GM12878 (cell line): ENCODE measurements around the gene B4GALNT2. TPM values are rescaled to one million over a fixed set of nuclear protein-coding genes. Genes with fewer than 3 reads are reported as not detected.

Source experiments
- ATF2 ChIP-seq: IDR thresholded peaks from 2 replicates; pipeline ENCODE4 v1.6.1; 2012; ENCODE audit warnings: low read length, inconsistent platforms
- ATF7 ChIP-seq: fragments of 450-650 bp; IDR thresholded peaks from 2 replicates; pipeline ENCODE4 v1.6.1; 2016; ENCODE audit warnings: low read depth, mild to moderate bottlenecking
- BCL11A ChIP-seq: IDR thresholded peaks from 2 replicates; pipeline ENCODE4 v1.6.1; 2011; ENCODE audit warnings: low read depth, low read length
- BCL3 ChIP-seq: IDR thresholded peaks from 2 replicates; pipeline ENCODE4 v1.6.1; 2011; ENCODE audit warnings: borderline replicate concordance, low read depth, mild to moderate bottlenecking, moderate library complexity, low read length; ENCODE audit not compliant: insufficient read depth, poor library complexity, severe bottlenecking
- CBX5 ChIP-seq: sonication (generic); IDR thresholded peaks from 2 replicates; pipeline ENCODE4 v1.6.1; 2016; ENCODE audit warnings: low read depth, moderate library complexity, mild to moderate bottlenecking, inconsistent platforms
- CHD1 ChIP-seq: IDR thresholded peaks from 2 replicates; pipeline ENCODE4 v1.6.1; 2012; ENCODE audit warnings: low read depth, low read length, improper control_type of control experiment
- E2F4 ChIP-seq: IDR thresholded peaks from 2 replicates; pipeline ENCODE4 v1.6.1; 2012; ENCODE audit warnings: low read depth, low read length, improper control_type of control experiment
- HCFC1 ChIP-seq: fragments of 150-350 bp; IDR thresholded peaks from 2 replicates; pipeline ENCODE4 v1.6.1; 2014; ENCODE audit warnings: low read length
- JUNB ChIP-seq: IDR thresholded peaks from 2 replicates; pipeline ENCODE4 v1.6.1; 2016; ENCODE audit warnings: antibody characterized with exemption, mild to moderate bottlenecking
- MYB ChIP-seq: fragments of 150-350 bp; IDR thresholded peaks from 2 replicates; pipeline ENCODE4 v1.6.1; 2014; ENCODE audit warnings: mild to moderate bottlenecking, low read depth, low read length, borderline replicate concordance
- NFYA ChIP-seq: IDR thresholded peaks from 2 replicates; pipeline ENCODE4 v1.6.1; 2011; ENCODE audit warnings: low read depth, mild to moderate bottlenecking, low read length, improper control_type of control experiment, borderline replicate concordance
- NKRF ChIP-seq: fragments of 450-650 bp; conservative IDR thresholded peaks from 2 replicates; pipeline ENCODE4 v1.6.1; 2017; ENCODE audit warnings: mild to moderate bottlenecking, moderate library complexity
- NRF1 ChIP-seq: conservative IDR thresholded peaks from 2 replicates; pipeline ENCODE4 v1.6.1; 2011; ENCODE audit warnings: mild to moderate bottlenecking, low read depth, low read length, improper control_type of control experiment
- PAX8 ChIP-seq: fragments of 450-650 bp; IDR thresholded peaks from 2 replicates; pipeline ENCODE4 v1.6.1; 2017; ENCODE audit warnings: mild to moderate bottlenecking, moderate library complexity
- PBX3 ChIP-seq: IDR thresholded peaks from 2 replicates; pipeline ENCODE4 v1.6.1; 2011; ENCODE audit warnings: mild to moderate bottlenecking, low read depth, low read length, moderate library complexity; ENCODE audit not compliant: insufficient replicate concordance
- SMARCA5 ChIP-seq: fragments of 450-650 bp; IDR thresholded peaks from 2 replicates; pipeline ENCODE4 v1.6.1; 2017; ENCODE audit warnings: mild to moderate bottlenecking
- TAF1 ChIP-seq: IDR thresholded peaks from 2 replicates; pipeline ENCODE4 v1.6.1; 2011; ENCODE audit warnings: mild to moderate bottlenecking, low read depth, low read length, borderline replicate concordance
- YY1 ChIP-seq: IDR thresholded peaks from 2 replicates; pipeline ENCODE4 v1.6.1; 2011; ENCODE audit warnings: low read depth, mild to moderate bottlenecking, low read length
- ZBTB40 ChIP-seq: fragments of 450-650 bp; IDR thresholded peaks from 2 replicates; pipeline ENCODE4 v1.6.1; 2016; ENCODE audit warnings: mild to moderate bottlenecking, moderate library complexity, borderline replicate concordance
- ZNF217 ChIP-seq: fragments of 450-650 bp; IDR thresholded peaks from 2 replicates; pipeline ENCODE4 v1.6.1; 2017; ENCODE audit warnings: antibody characterized with exemption, mild to moderate bottlenecking
- polyA plus RNA-seq, 11 experiments: library from polyadenylated mRNA; depleted of rRNA in 4 of 11; unstranded in 6 of 11; stranded (reverse) in 5 of 11; fragments of >200 nt; fragmentation: Nextera tagmentation in 4 of 11; fragmentation: Illumina TruSeq in 1 of 11; extraction: Ambion mirVana in 4 of 11; extraction: Trizol in 1 of 11; gene quantifications; 1 replicate in 1 of 11; 2 replicates in 10 of 11; pipeline versions ENCODE4 v1.2.1 to v1.2.3, GENCODE V29; 2011 to 2016; ENCODE audit warnings: inconsistent platforms in 2 of 11, missing spikeins in 2 of 11, low read depth in 1 of 11
- total RNA-seq, 4 experiments: library from RNA; depleted of rRNA in 3 of 4; stranded (reverse); fragments of >200 nt in 3 of 4; fragmentation: Illumina TruSeq in 1 of 4; extraction: Trizol in 1 of 4; gene quantifications; 2 replicates each; pipeline versions ENCODE4 v1.2.1 to v1.2.3, GENCODE V29; 2013 to 2021

Gene B4GALNT2
- total and polyA plus RNA-seq, 10 of the 15 experiments (the other 5 are each of a cell fraction or from before 2014, with no cell fraction given): not detected

GRCh38 chr17:49191409-49191916 lies 58.9 kb downstream of the B4GALNT2 start (continued):
- TF ChIP-seq ZBTB40: peak; percentile 41; the same call in 1 of the 2 replicates
- no peak for TF ChIP-seq TAF1
- TF ChIP-seq CHD1: no peak
- TF ChIP-seq CBX5: peak; percentile 57; the same call in 1 of the 2 replicates
- TF ChIP-seq YY1: peak; percentile 81; the same call in 1 of the 2 replicates
- TF ChIP-seq PBX3: no peak
- peak; percentile 22; the same call in 1 of the 2 replicates for TF ChIP-seq BCL11A
- no peak for TF ChIP-seq NKRF
- TF ChIP-seq NFYA: no peak
- no peak for TF ChIP-seq NRF1
- TF ChIP-seq JUNB: peak; percentile 89
- TF ChIP-seq PAX8: peak; percentile 84; the same call in 1 of the 2 replicates
- no peak for TF ChIP-seq SMARCA5
- TF ChIP-seq ATF7: peak; percentile 58; the same call in 1 of the 2 replicates
- no peak for TF ChIP-seq ZNF217
- no peak for TF ChIP-seq E2F4
- TF ChIP-seq BCL3: no peak
- no peak for TF ChIP-seq HCFC1
- TF ChIP-seq ATF2: peak; percentile 79
- TF ChIP-seq MYB: no peak
